HL-60/S4 treated with phorbol 12-myristate 13-acetate at 8.2 ng/mL for 4 days and 3 days (cell line): ENCODE measurements around the gene CDPF1.

ENCODE experiments used
- in situ Hi-C: fragments of 300-500 bp; cut with MboI; formaldehyde crosslinking; loops from 2 replicates; pipeline ENCODE4 v1.15.0; 2022; ENCODE audit warnings: low sequenced_read_pairs

Gene CDPF1

GRCh38 chr22:46250035-46250782 is at the start of gene CDPF1:
Gene CDPF1, minus strand, starts transcription at chr22:46250293. Its CDS starts 2,009 bp downstream, at chr22:46248284.
- in situ Hi-C loops, result no loop called here

- in situ Hi-C loops, result no loop called here
Observed at GRCh38 chr22:46299101-46299500, 49.0 kb upstream of the CDPF1 start.

GRCh38 chr22:46297151-46297812 is 47.2 kb upstream of the CDPF1 start:
- in situ Hi-C loops, result no loop called here

- in situ Hi-C loops, result no loop called here
Observed at GRCh38 chr22:46296257-46297150, 46.4 kb upstream of the CDPF1 start, which contains the start of gene GTSE1. Gene GTSE1, plus strand, starts transcription at chr22:46296870. Its CDS starts 531 bp downstream, at chr22:46297401.

- in situ Hi-C loops, result no loop called here
Observed at GRCh38 chr22:46295277-46295971, 45.3 kb upstream of the CDPF1 start.

- in situ Hi-C loops, result no loop called here
Observed at GRCh38 chr22:46294784-46295183, 44.7 kb upstream of the CDPF1 start.

- in situ Hi-C loops, result no loop called here
Observed at GRCh38 chr22:46293577-46294260, 43.6 kb upstream of the CDPF1 start.

- in situ Hi-C loops, result no loop called here
Observed at GRCh38 chr22:46292732-46293131, 42.6 kb upstream of the CDPF1 start.

- in situ Hi-C loops, result no loop called here
Observed at GRCh38 chr22:46292173-46292572, 42.1 kb upstream of the CDPF1 start.

- in situ Hi-C loops, result no loop called here
Observed at GRCh38 chr22:46290843-46291785, 41.0 kb upstream of the CDPF1 start.

- in situ Hi-C loops, result no loop called here
Observed at GRCh38 chr22:46290121-46290842, 40.2 kb upstream of the CDPF1 start.

- in situ Hi-C loops, result no loop called here
Observed at GRCh38 chr22:46289244-46289891, 39.3 kb upstream of the CDPF1 start.

- in situ Hi-C loops, result no loop called here
Observed at GRCh38 chr22:46288846-46289243, 38.8 kb upstream of the CDPF1 start.

GRCh38 chr22:46287873-46288751 is 38.0 kb upstream of the CDPF1 start:
- in situ Hi-C loops, result no loop called here

- in situ Hi-C loops, result no loop called here
Observed at GRCh38 chr22:46286941-46287872, 37.1 kb upstream of the CDPF1 start.

- in situ Hi-C loops, result no loop called here
Observed at GRCh38 chr22:46286006-46286405, 35.9 kb upstream of the CDPF1 start.
